ENCODE results near the gene NFE2L3. TPM values are rescaled to one million over a fixed set of nuclear protein-coding genes. Genes with fewer than 3 reads are reported as not detected.

Gene NFE2L3
- total RNA-seq, 1 donor, result 0.18 TPM

DNA sequence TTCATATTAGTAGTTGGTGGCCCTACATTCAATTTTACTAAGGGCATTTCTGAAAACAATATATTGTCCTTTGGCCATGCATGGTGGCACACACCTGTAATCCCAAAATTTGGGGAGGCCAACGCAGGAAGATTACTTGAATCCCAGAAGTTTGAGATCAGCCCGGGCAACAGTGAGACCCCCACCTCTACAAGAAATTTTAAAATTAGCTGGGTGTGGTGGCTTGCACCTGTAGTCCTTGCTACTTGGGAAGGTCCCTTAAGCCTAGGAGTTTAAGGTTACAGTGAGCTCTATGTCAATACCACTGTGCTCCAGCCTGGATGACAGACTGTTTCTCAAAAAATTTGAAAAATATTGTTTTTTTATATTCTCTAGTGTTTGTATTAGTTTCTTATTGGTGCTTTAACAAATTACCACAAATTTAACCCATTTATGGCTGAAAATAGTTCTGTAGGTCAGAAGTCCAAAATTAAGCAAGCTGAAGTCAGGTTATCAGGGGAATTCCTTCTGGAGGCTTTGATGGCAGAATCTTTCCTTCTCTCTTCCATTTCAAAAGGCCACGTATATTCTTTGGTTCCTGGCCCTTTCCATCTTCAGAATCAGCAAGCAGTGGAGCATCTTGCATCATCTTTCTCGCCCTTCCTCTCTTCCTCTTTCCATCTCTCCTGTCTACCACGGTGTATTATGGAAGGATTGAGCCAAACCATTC lies 62.0 kb downstream of the NFE2L3 start:
- H3K4me3 ChIP-seq (ENCODE audit: low read depth, low read length), result no peak overlapping the region
- TF ChIP-seq CTCF (IDR thresholded peaks at IDR 0.05; ENCODE audit: insufficient read depth, low read length), result no peak
- no peak for DNase-seq (ENCODE audit: low read depth)

DNA sequence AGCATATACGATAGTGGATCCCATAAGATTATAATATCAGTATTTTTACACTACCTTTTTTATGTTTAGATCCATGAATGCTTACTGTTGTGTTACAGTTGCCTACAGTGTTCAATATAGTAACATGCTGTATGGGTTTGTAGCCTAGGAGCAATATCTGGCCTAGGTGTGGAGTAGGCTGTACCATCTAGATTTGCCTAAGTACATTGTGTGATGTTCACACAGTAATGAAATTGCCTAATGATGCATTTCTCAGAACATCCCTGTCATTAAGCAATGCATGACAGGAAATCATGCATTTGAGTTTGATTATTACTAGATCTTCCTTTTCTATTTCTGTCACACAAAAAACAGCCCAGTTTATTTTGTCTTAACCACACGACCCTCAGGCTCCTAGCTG lies 64.1 kb downstream of the NFE2L3 start:
- TF ChIP-seq CTCF (IDR thresholded peaks at IDR 0.05; ENCODE audit: insufficient read depth, low read length), result no peak
- no peak for DNase-seq (ENCODE audit: low read depth)
- H3K4me3 ChIP-seq (ENCODE audit: low read depth, low read length), result no peak overlapping the region

- no peak for TF ChIP-seq CTCF (IDR thresholded peaks at IDR 0.05; ENCODE audit: insufficient read depth, low read length)
- DNase-seq (ENCODE audit: low read depth), result no peak
- H3K4me3 ChIP-seq (ENCODE audit: low read depth, low read length), result no peak overlapping the region
These were observed 72.4 kb downstream of the NFE2L3 start for GRCh38 chr7:26224359-26224758.

DNA sequence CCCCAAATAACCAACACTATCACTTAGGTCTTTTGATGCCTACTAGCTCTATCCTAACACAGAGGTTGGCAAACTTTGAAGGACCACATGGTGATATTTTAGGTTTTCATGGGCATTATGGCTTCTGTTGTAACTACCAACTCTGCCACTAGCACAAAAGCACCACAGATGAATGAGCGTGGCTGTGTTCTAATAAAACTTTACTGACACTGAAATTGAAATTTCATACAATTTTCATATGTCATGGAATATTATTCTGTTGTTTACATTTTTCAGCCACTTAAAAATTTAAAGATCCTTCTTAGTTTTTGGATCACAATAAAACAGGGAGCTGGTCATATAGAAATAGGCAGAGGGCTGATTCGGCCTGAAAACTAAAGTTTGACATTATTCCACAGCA lies 76.0 kb downstream of the NFE2L3 start:
- H3K4me3 ChIP-seq (ENCODE audit: low read depth, low read length), result no peak overlapping the region
- DNase-seq (ENCODE audit: low read depth), result no peak
- no peak for TF ChIP-seq CTCF (IDR thresholded peaks at IDR 0.05; ENCODE audit: insufficient read depth, low read length)

DNA sequence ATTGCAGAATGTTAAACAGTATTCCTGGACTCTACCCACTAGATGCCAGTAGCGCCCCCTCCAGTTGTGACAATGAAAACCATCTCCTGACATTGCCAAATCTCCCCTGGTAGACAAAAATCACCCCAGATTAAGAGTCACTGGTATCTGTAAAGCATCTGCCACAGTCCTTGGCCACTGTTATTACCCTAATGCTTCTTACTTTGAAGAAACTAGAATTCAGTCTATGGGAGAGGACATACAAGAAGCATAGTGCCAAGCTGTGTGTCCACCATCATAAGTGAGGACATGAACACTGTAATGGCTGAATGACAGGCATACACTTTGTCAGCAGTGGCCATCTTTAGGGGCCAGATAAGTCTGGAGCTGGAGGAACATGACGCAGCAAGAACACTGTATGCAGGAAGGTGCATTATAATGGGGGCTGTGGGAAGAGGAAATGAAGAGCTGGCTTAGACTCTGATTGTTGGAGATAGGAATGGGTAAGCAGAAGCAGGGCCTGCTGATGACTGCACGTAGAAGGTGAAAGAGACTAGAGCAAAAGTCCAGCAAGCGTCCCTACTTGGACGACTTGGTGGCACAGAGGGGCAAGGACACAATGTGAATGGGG lies 82.0 kb downstream of the NFE2L3 start:
- DNase-seq (ENCODE audit: low read depth), result no peak
- no peak for TF ChIP-seq CTCF (IDR thresholded peaks at IDR 0.05; ENCODE audit: insufficient read depth, low read length)
- no peak overlapping the region for H3K4me3 ChIP-seq (ENCODE audit: low read depth, low read length)

Other genes starting within 250 kb of the NFE2L3 start
- 141 and 234 TPM in 2 replicates for gene HNRNPA2B1, start 48.5 kb downstream of the NFE2L3 start, total RNA-seq (ENCODE audit: low replicate concordance)
- gene CBX3, start 49.5 kb downstream of the NFE2L3 start, total RNA-seq (ENCODE audit: low replicate concordance), result 160 and 225 TPM in 2 replicates
- 0.09 and 2.5 TPM in 2 replicates for gene SNX10, start 139.7 kb downstream of the NFE2L3 start, total RNA-seq (ENCODE audit: low replicate concordance)

Data from fibroblast of the aortic adventitia (primary cell).